IMR-90 (cell line): ENCODE results near the gene KLHL36. TPM values are rescaled to one million over a fixed set of nuclear protein-coding genes. Genes with fewer than 3 reads are reported as not detected.
A peak's percentile ranks its signal among the peaks of the same experiment; 100 is the strongest.

Source experiments
- ATAC-seq: fragments of 200-7000 bp; cut with Tn5 transposase; 2 replicates; pipeline ENCODE4 v1.9.1; 2020; ENCODE audit warnings: low read depth, mild to moderate bottlenecking, moderate library complexity
- BruUV-seq: library from RNA; stranded (reverse); fragments of 400-500 nt; replicated peaks from 2 replicates; lab custom pipeline; 2021; lab: Mats Ljungman, UMichigan
- CTCF ChIA-PET: fragments of 300-600 bp; formaldehyde crosslinking; extraction: SDS; loops from one replicate; lab custom pipeline; 2021; ENCODE audit warnings: antibody characterized with exemption; lab: Yijun Ruan, JAX
- POLR2A ChIA-PET: fragments of 300-600 bp; sonication (Branson Sonifier 250); formaldehyde crosslinking; loops from one replicate; lab custom pipeline; 2022; ENCODE audit warnings: antibody characterized with exemption; ENCODE audit not compliant: unreplicated experiment; lab: Charles Lee
- DNase-seq: peaks from one replicate; pipeline ENCODE4 v3.0.0; 2013
- H2AFZ ChIP-seq: replicated peaks from 2 replicates; pipeline ENCODE3; 2013; ENCODE audit warnings: low read length, mild to moderate bottlenecking; ENCODE audit not compliant: poor library complexity
- H2AK5ac ChIP-seq: 2 replicates; pipeline ENCODE4 v1.6.1; 2013; ENCODE audit warnings: low read depth, low read length, inconsistent platforms
- H2AK9ac ChIP-seq: replicated peaks from 2 replicates; pipeline ENCODE3; 2013; ENCODE audit warnings: mild to moderate bottlenecking, low read depth, low read length, moderate library complexity; ENCODE audit not compliant: poor library complexity
- H2BK120ac ChIP-seq: 2 replicates; pipeline ENCODE4 v1.6.1; 2013; ENCODE audit warnings: low read depth, low read length, inconsistent platforms
- H2BK15ac ChIP-seq: 3 replicates; pipeline ENCODE4 v1.6.1; 2013; ENCODE audit warnings: low read depth, low read length, inconsistent platforms
- H2BK20ac ChIP-seq: 2 replicates; pipeline ENCODE4 v1.6.1; 2013; ENCODE audit warnings: low read depth, mild to moderate bottlenecking, inconsistent platforms, low read length, moderate library complexity
- H2BK5ac ChIP-seq: 2 replicates; pipeline ENCODE4 v1.6.1; 2013; ENCODE audit warnings: mild to moderate bottlenecking, low read depth, low read length, inconsistent platforms; ENCODE audit not compliant: poor library complexity, severe bottlenecking
- H3K14ac ChIP-seq: replicated peaks from 2 replicates; pipeline ENCODE4 v1.6.1; 2013; ENCODE audit warnings: low read depth, low read length, inconsistent platforms
- H3K18ac ChIP-seq: 2 replicates; pipeline ENCODE4 v1.6.1; 2013; ENCODE audit warnings: low read depth, low read length, control low read depth
- H3K23ac ChIP-seq: 2 replicates; pipeline ENCODE4 v1.6.1; 2013; ENCODE audit warnings: low read depth, low read length, inconsistent platforms
- H3K27ac ChIP-seq: 2 replicates; pipeline ENCODE4 v1.5.1; 2013; ENCODE audit warnings: mild to moderate bottlenecking, control low read depth, low read length; ENCODE audit not compliant: insufficient read depth
- H3K27me3 ChIP-seq: 2 replicates; pipeline ENCODE4 v1.6.1; 2013; ENCODE audit warnings: low read length; ENCODE audit not compliant: control insufficient read depth, insufficient read depth
- H3K36me3 ChIP-seq: 2 replicates; pipeline ENCODE4 v1.6.1; 2013; ENCODE audit warnings: low read length, mixed read lengths; ENCODE audit not compliant: control insufficient read depth, insufficient read depth
- H3K4ac ChIP-seq: 2 replicates; pipeline ENCODE4 v1.6.1; 2013; ENCODE audit warnings: low read depth, low read length, inconsistent platforms
- H3K4me1 ChIP-seq: 2 replicates; pipeline ENCODE4 v1.6.1; 2013; ENCODE audit warnings: low read length, mixed read lengths; ENCODE audit not compliant: control insufficient read depth, insufficient read depth
- H3K4me2 ChIP-seq: 2 replicates; pipeline ENCODE4 v1.6.1; 2013; ENCODE audit warnings: low read depth, mild to moderate bottlenecking, control low read depth, low read length, moderate library complexity
- H3K4me3 ChIP-seq: 2 replicates; pipeline ENCODE4 v1.5.1; 2013; ENCODE audit warnings: low read depth, mild to moderate bottlenecking, control low read depth, low read length, moderate library complexity; ENCODE audit not compliant: insufficient read depth
- H3K56ac ChIP-seq: 2 replicates; pipeline ENCODE4 v1.6.1; 2013; ENCODE audit warnings: low read length, inconsistent platforms; ENCODE audit not compliant: insufficient read depth; ENCODE audit errors: extremely low read depth
- H3K79me1 ChIP-seq, 2 experiments: 2 replicates each; pipeline ENCODE4 v1.6.1; 2013; ENCODE audit warnings: low read length in 2 of 2, inconsistent platforms in 1 of 2, low read depth in 1 of 2
- H3K9ac ChIP-seq: 2 replicates; pipeline ENCODE4 v1.6.1; 2013; ENCODE audit warnings: low read depth, low read length, control low read depth
- H3K9me1 ChIP-seq: 2 replicates; pipeline ENCODE4 v1.6.1; 2013; ENCODE audit warnings: low read length, inconsistent platforms; ENCODE audit not compliant: insufficient read depth
- H3K9me3 ChIP-seq: 2 replicates; pipeline ENCODE4 v1.6.1; 2013; ENCODE audit warnings: low read length; ENCODE audit not compliant: control insufficient read depth, insufficient read depth
- H4K20me1 ChIP-seq: 2 replicates; pipeline ENCODE4 v1.6.1; 2013; ENCODE audit warnings: low read length, inconsistent platforms; ENCODE audit not compliant: insufficient read depth
- H4K5ac ChIP-seq: 2 replicates; pipeline ENCODE4 v1.6.1; 2013; ENCODE audit warnings: mild to moderate bottlenecking, low read depth, low read length, control low read depth
- H4K8ac ChIP-seq, 2 experiments: 2 replicates each; pipeline ENCODE4 v1.6.1; 2013; ENCODE audit warnings: low read depth in 2 of 2, low read length in 2 of 2, control low read depth in 1 of 2, inconsistent platforms in 1 of 2
- H4K91ac ChIP-seq: 2 replicates; pipeline ENCODE4 v1.6.1; 2013; ENCODE audit warnings: low read depth, low read length, inconsistent platforms; ENCODE audit not compliant: insufficient read depth
- CHD1 ChIP-seq: IDR thresholded peaks from 2 replicates; pipeline ENCODE4 v1.6.1; 2012; ENCODE audit warnings: low read depth, low read length, improper control_type of control experiment
- FOS ChIP-seq: fragments of 150-350 bp; IDR thresholded peaks from 2 replicates; pipeline ENCODE4 v1.6.1; 2016; ENCODE audit warnings: low read depth, low read length
- MAFK ChIP-seq: IDR thresholded peaks from 2 replicates; pipeline ENCODE4 v1.6.1; 2012; ENCODE audit warnings: low read depth, low read length, improper control_type of control experiment
- MAZ ChIP-seq: IDR thresholded peaks from 2 replicates; pipeline ENCODE4 v1.6.1; 2012; ENCODE audit warnings: low read depth, mild to moderate bottlenecking, low read length, improper control_type of control experiment, moderate library complexity, borderline replicate concordance
- MXI1 ChIP-seq: IDR thresholded peaks from 2 replicates; pipeline ENCODE4 v1.6.1; 2012; ENCODE audit warnings: low read depth, mild to moderate bottlenecking, low read length, moderate library complexity, borderline replicate concordance
- NFE2L2 ChIP-seq: fragments of 150-350 bp; IDR thresholded peaks from 2 replicates; pipeline ENCODE4 v1.6.1; 2016; ENCODE audit warnings: low read depth, mild to moderate bottlenecking, low read length
- POLR2A ChIP-seq: IDR thresholded peaks from 2 replicates; pipeline ENCODE4 v1.6.1; 2012; ENCODE audit warnings: mild to moderate bottlenecking, low read depth, low read length
- RAD21 ChIP-seq: IDR thresholded peaks from 2 replicates; pipeline ENCODE4 v1.6.1; 2012; ENCODE audit warnings: low read length, improper control_type of control experiment
- RCOR1 ChIP-seq: IDR thresholded peaks from 2 replicates; pipeline ENCODE4 v1.6.1; 2012; ENCODE audit warnings: mild to moderate bottlenecking, low read length, improper control_type of control experiment; ENCODE audit not compliant: insufficient replicate concordance
- WGBS, 2 experiments: methylation state at CpG; one replicate each; pipeline versions ENCODE4 v1.1.5 to v1.1.7; 2013; ENCODE audit warnings: missing lambda C conversion rate in 2 of 2; ENCODE audit not compliant: insufficient read length in 1 of 2; ENCODE audit errors: extremely low coverage in 2 of 2; 5-methylcytosine and 5-hydroxymethylcytosine counted together
- dilution Hi-C: fragments of 300-500 bp; cut with HindIII; formaldehyde crosslinking; loops from one replicate; pipeline ENCODE4 v1.14.3; 2018; ENCODE audit warnings: low sequenced_read_pairs; ENCODE audit not compliant: unreplicated experiment
- in situ Hi-C: fragments of 300-500 bp; cut with MboI; formaldehyde crosslinking; loops from 3 replicates; pipeline ENCODE4 v1.14.3; 2019; ENCODE audit warnings: low sequenced_read_pairs, inconsistent platforms, mixed read lengths
- intact Hi-C: fragments of 100-400 bp; cut with micrococcal nuclease; formaldehyde crosslinking; loops from 2 replicates; pipeline ENCODE4 v1.10.0; 2022
- polyA plus RNA-seq, 3 experiments: library from polyadenylated mRNA; depleted of rRNA; stranded (reverse); fragments of >200 nt; gene quantifications; 2 replicates each; pipeline ENCODE4 v1.2.3, GENCODE V29; 2012; ENCODE audit warnings: low replicate concordance in 1 of 3
- total RNA-seq: library from RNA; depleted of rRNA; stranded (reverse); fragments of >200 nt; gene quantifications from 2 replicates; pipeline ENCODE4 v1.2.3, GENCODE V29; 2012

The KLHL36 gene
- total and polyA plus RNA-seq, 2 of the 4 experiments (the other 2 are of a cell fraction) = 45.9 to 46.3 TPM

DNA sequence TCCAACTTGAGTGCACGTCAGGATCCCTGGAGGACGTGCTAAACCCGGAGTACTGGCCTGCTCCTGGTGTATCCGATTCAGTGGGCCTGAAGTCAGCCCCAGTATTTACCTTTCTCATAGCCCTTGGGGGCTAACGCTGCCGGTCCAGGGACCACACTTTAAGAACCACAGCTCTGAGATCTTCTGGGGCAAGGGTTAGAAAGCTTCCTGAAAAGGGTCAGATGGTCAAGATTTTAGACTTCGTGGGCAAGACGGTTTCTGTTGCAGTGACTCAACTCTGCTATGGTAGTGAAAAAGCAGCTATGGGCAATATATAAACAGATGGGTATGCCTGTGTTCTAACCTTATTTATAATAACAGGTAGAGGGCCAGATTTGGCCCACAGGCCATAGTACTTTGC is 36.9 kb downstream of the KLHL36 start:
- in situ Hi-C loops (no loop called here), intact Hi-C loops (no loop called here), dilution Hi-C loops (no loop called here)
- Histone ChIP-seq H3K27me3 (no peaks in the 10 kb centered on the region; the same call in 1 of the 2 replicates), H3K9ac (no peak overlapping the region), H2AK9ac (peak overlapping the region; percentile 10), H3K18ac (no peak overlapping the region), H3K4me2 (no peak overlapping the region), H2BK5ac (no peak overlapping the region), H4K8ac (no peak overlapping the region), H3K56ac (no peak overlapping the region), H3K23ac (no peak overlapping the region), H3K9me1 (peaks cover 14% of the 10 kb centered on the region), H3K4me3 (no peak overlapping the region), H2BK20ac (peak overlapping the region; percentile 41), H2AFZ (no peak overlapping the region), H3K79me1 (peaks cover 4 to 9% of the 10 kb centered on the region in 2 experiments; a peak in 1 of 4 replicates), H4K20me1 (no peaks in the 10 kb centered on the region), H2BK15ac (no peak overlapping the region; the same call in 2 of the 3 replicates), H3K4ac (no peak overlapping the region), H2AK5ac (0 out of 2 replicates have a peak overlapping the region, but pooled peaks have one; percentile 20), H4K91ac (no peak overlapping the region), H4K5ac (no peak overlapping the region), H3K9me3 (no peaks in the 10 kb centered on the region), H3K27ac (no peak overlapping the region), H3K14ac (no peak overlapping the region; the same call in 1 of the 2 replicates), H2BK120ac (peak overlapping the region; percentile 6; the same call in 1 of the 2 replicates), H3K36me3 (no peaks in the 10 kb centered on the region), H3K4me1 (peaks cover 9% of the 10 kb centered on the region)
- TF ChIP-seq FOS (no peak), MAZ (no peak), POLR2A (no peak), MAFK (no peak), CHD1 (no peak), RAD21 (no peak), RCOR1 (no peak), NFE2L2 (no peak), MXI1 (no peak)
- no TSS peak for BruUV-seq
- ChIA-PET POLR2A (no interaction called here), CTCF (interaction anchor here (1.5 kb wide), 1 partner anchor 13 kb away, joined by 4 read pairs; no protein-coding TSS in a partner anchor)
- WGBS, 2 experiments = 83% methylated on average over 1 of the region's 8 CpGs; no CpG with 5 or more reads in 1 of the 2 experiments
- ATAC-seq (no peak), DNase-seq (no peak)
